Lung (tissue), 12 donors: Measurements from ENCODE around the gene GOLPH3. TPM values are rescaled to one million over a fixed set of nuclear protein-coding genes. Genes with fewer than 3 reads are reported as not detected.

Experiments
- ATAC-seq: fragments of 200-7000 bp; cut with Tn5 transposase; one replicate; pipeline ENCODE4 v1.9.1; 2020; ENCODE audit warnings: moderate number of reproducible peaks; ENCODE audit not compliant: insufficient read depth, low FRiP score
- DNase-seq, 3 donors: peaks; one replicate each; pipeline ENCODE4 v3.0.0-alpha.2; 2013 to 2017
- H3K27ac ChIP-seq, 2 donors: one replicate each; pipeline ENCODE4 v1.5.1; 2013; ENCODE audit warnings: mild to moderate bottlenecking in 2 of 2, moderate library complexity in 2 of 2, control low read depth in 1 of 2, inconsistent platforms in 1 of 2, low read depth in 1 of 2, low read length in 1 of 2
- H3K27me3 ChIP-seq, 3 donors: one replicate each; pipeline ENCODE4 v1.5.1; 2013; ENCODE audit warnings: low read length in 2 of 3; ENCODE audit not compliant: control insufficient read depth in 3 of 3, insufficient read depth in 3 of 3
- H3K36me3 ChIP-seq, 4 donors: one replicate each; pipeline ENCODE4 v1.5.1; 2013; ENCODE audit warnings: low read length in 4 of 4, mild to moderate bottlenecking in 1 of 4, moderate library complexity in 1 of 4; ENCODE audit not compliant: control insufficient read depth in 4 of 4, insufficient read depth in 4 of 4
- H3K4me1 ChIP-seq, 5 donors: one replicate each; pipeline ENCODE4 v1.5.1; 2013; ENCODE audit warnings: low read length in 5 of 5, mild to moderate bottlenecking in 2 of 5, moderate library complexity in 1 of 5; ENCODE audit not compliant: control insufficient read depth in 5 of 5, insufficient read depth in 5 of 5
- H3K4me3 ChIP-seq: one replicate; pipeline ENCODE4 v1.5.1; 2013; ENCODE audit warnings: mild to moderate bottlenecking, control low read depth, moderate library complexity
- H3K9ac ChIP-seq, 2 donors: one replicate each; pipeline ENCODE4 v1.5.1; 2013; ENCODE audit warnings: low read length in 2 of 2, control low read depth in 1 of 2; ENCODE audit not compliant: insufficient read depth in 1 of 2
- H3K9me3 ChIP-seq, 4 donors: one replicate each; pipeline ENCODE4 v1.5.1; 2013; ENCODE audit warnings: low read length in 3 of 4, mild to moderate bottlenecking in 1 of 4, moderate library complexity in 1 of 4; ENCODE audit not compliant: control insufficient read depth in 4 of 4, insufficient read depth in 3 of 4
- WGBS, 2 donors: extraction: QIAGEN DNeasy Blood & Tissue Kit; methylation state at CpG; one replicate each; pipeline ENCODE4 v1.1.7; 2013; 5-methylcytosine and 5-hydroxymethylcytosine counted together
- polyA plus RNA-seq, 2 donors: library from polyadenylated mRNA; stranded (reverse); fragments of 200-250 nt; gene quantifications; one replicate each; pipeline ENCODE4 v1.2.1, GENCODE V29; 2013
- total RNA-seq, 2 donors: library from RNA; depleted of rRNA in 1 of 2; stranded (reverse); fragments of >200 nt in 1 of 2; gene quantifications; one replicate each; pipeline ENCODE4 v1.2.1, GENCODE V29; 2014 to 2021
- TF ChIP-seq, protein P1 (sequence below): IDR thresholded peaks from 2 replicates; pipeline ENCODE4 v1.5.1; 2012; ENCODE audit warnings: mild to moderate bottlenecking; ENCODE audit errors: control extremely low read depth, extremely low read depth
- donor health status: control.
- donor health status: control.
- donor health status: Bipolar disorder and iron deficiency.
- donor health status: healthy.
- donor health status: DM: yes; HTN: yes; CAD: no.

GOLPH3 gene
- total and polyA plus RNA-seq, 4 donors = 52.2 to 112 (median 69.9) TPM

DNA sequence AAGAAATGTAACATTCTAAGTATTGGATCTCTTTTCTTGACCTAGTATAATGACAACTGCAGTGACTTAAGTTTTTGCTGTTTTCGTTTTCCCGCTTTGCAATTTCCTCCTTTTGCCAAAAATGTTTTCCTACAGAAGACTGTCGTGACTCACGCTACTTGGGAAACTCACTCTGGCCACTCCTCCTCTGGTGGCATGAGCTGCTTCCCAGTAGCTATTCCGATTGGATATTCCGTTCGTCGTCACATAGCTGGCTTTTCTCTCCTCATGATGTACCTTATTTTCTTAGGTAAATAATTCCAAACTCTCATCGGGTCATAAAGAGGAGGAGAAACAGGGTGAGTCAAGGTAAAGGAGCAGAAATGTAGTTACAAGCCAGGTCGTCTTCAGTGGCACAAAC lies 64.9 kb downstream of the GOLPH3 start:
- peaks cover 24 to 38% (median 30%) of the 10 kb centered on the region in 4 donors for H3K36me3 ChIP-seq
- H3K9me3 ChIP-seq = no peaks in the 10 kb centered on the region
- H3K9ac ChIP-seq = no peak overlapping the region
- H3K4me3 ChIP-seq = no peak overlapping the region
- no peak overlapping the region for H3K27ac ChIP-seq
- 87 to 89% methylated on average over 10 of the region's 10 CpGs for WGBS, 2 donors
- ATAC-seq (no peak), DNase-seq (no peak)
- TF ChIP-seq, protein P1, sequence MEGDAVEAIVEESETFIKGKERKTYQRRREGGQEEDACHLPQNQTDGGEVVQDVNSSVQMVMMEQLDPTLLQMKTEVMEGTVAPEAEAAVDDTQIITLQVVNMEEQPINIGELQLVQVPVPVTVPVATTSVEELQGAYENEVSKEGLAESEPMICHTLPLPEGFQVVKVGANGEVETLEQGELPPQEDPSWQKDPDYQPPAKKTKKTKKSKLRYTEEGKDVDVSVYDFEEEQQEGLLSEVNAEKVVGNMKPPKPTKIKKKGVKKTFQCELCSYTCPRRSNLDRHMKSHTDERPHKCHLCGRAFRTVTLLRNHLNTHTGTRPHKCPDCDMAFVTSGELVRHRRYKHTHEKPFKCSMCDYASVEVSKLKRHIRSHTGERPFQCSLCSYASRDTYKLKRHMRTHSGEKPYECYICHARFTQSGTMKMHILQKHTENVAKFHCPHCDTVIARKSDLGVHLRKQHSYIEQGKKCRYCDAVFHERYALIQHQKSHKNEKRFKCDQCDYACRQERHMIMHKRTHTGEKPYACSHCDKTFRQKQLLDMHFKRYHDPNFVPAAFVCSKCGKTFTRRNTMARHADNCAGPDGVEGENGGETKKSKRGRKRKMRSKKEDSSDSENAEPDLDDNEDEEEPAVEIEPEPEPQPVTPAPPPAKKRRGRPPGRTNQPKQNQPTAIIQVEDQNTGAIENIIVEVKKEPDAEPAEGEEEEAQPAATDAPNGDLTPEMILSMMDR = no peak
- no peaks in the 10 kb centered on the region for H3K27me3 ChIP-seq
- peaks cover 0 to 1% (median 0%) of the 10 kb centered on the region in 5 donors for H3K4me1 ChIP-seq

DNA sequence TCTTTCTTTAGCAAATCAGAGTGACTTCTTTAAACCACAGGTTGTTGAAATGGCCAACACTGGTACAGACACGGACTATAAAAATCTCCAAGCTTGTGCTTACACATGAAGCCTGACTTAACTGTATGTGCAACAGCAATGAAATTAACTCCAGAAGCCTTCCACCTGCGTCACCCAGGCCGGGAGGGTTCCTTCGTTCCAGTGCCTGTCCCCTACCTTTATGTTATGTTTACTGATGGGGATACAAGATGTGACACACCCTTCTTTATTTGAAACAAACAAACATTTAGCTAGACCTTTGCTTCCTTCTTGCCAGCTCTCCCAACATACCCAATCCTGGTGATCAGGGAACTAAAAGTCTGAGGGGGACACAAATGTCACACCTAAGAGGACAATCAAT lies 66.0 kb downstream of the GOLPH3 start:
- H3K27ac ChIP-seq = no peak overlapping the region
- H3K9me3 ChIP-seq = no peaks in the 10 kb centered on the region
- peaks cover 0 to 1% (median 0%) of the 10 kb centered on the region in 5 donors for H3K4me1 ChIP-seq
- 82 to 89% methylated on average over 4 of the region's 4 CpGs for WGBS, 2 donors
- peaks cover 30 to 38% (median 34%) of the 10 kb centered on the region in 4 donors for H3K36me3 ChIP-seq
- H3K4me3 ChIP-seq = no peak overlapping the region
- TF ChIP-seq, protein P1 = no peak
- DNase-seq (no peak), ATAC-seq (no peak)
- H3K9ac ChIP-seq = no peak overlapping the region
- no peaks in the 10 kb centered on the region for H3K27me3 ChIP-seq

DNA sequence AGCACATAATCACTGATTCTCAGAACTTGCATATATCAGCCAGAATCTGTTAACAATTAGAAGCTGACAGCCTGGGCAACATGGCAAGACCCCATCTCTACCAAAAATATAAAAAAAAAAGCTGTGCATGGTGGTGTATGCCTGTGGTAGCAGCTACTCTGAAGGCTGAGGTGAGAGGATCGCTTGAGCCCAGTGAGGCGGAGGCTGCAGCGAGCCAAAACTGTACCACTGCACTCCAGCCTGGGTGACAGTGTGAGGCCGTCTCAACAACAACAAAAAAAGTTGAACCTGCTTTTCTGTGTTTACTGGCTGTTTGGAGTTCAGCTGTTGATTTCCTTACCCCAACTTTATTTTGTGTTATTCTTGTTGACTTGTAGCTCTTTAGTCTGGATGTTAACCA lies 66.8 kb downstream of the GOLPH3 start:
- Histone ChIP-seq H3K4me1 (peaks cover 0 to 1% (median 0%) of the 10 kb centered on the region in 5 donors), H3K27ac (no peak overlapping the region), H3K9me3 (peaks cover 0 to 1% (median 0%) of the 10 kb centered on the region in 4 donors), H3K36me3 (peaks cover 28 to 37% (median 35%) of the 10 kb centered on the region in 4 donors), H3K9ac (no peak overlapping the region), H3K27me3 (no peaks in the 10 kb centered on the region), H3K4me3 (no peak overlapping the region)
- TF ChIP-seq, protein P1 = no peak
- DNase-seq (no peak), ATAC-seq (no peak)
- 97 to 99% methylated on average over 4 of the region's 4 CpGs for WGBS, 2 donors

DNA sequence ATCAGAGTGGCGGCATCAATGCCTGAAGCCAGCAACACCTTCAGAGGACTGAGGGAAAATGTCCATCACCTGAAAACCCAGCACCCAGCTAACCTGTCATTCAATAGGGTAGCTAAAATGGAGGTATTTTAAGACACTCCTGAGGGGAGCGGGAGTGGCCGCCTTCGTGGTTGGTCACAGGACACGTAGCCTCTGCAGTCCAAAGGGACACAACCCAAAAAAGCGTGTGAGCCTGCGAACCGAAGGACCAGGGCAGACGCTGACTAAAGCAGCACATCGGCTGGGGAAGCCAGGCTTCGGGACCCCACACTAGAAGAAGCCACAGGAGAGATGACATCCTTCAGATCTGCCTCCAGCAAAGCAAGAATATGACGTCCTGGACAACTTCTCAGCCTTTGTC lies 70.6 kb downstream of the GOLPH3 start:
- TF ChIP-seq, protein P1 = no peak
- Histone ChIP-seq H3K9ac (no peak overlapping the region), H3K27ac (no peak overlapping the region), H3K9me3 (peaks cover 0 to 1% (median 0%) of the 10 kb centered on the region in 4 donors), H3K36me3 (peaks cover 25 to 42% (median 28%) of the 10 kb centered on the region in 4 donors), H3K4me1 (peaks cover 0 to 4% (median 0%) of the 10 kb centered on the region in 5 donors), H3K27me3 (no peaks in the 10 kb centered on the region), H3K4me3 (no peak overlapping the region)
- no peak for DNase-seq
- WGBS, 2 donors = 96 to 97% methylated on average over 12 of the region's 12 CpGs
- ATAC-seq = no peak
